Loucy (cell line): Measurements from ENCODE around the gene GPR32.

Experiments used
- H2AFZ ChIP-seq: fragments of 200-600 bp; sonication (generic); 2 replicates; pipeline ENCODE4 v1.6.0; 2016; ENCODE audit warnings: antibody characterized with exemption, mild to moderate bottlenecking, low read length, moderate library complexity
- H3F3A ChIP-seq: fragments of 200-600 bp; 2 replicates; pipeline ENCODE4 v1.6.0; 2016; ENCODE audit warnings: antibody characterized with exemption, low read depth, mild to moderate bottlenecking
- H3K27me3 ChIP-seq: fragments of 200-600 bp; sonication (generic); 2 replicates; pipeline ENCODE4 v1.6.1; 2014; ENCODE audit warnings: low read length, mild to moderate bottlenecking; ENCODE audit not compliant: insufficient read depth, poor library complexity, severe bottlenecking
- H3K36me3 ChIP-seq: fragments of 200-600 bp; sonication (generic); 2 replicates; pipeline ENCODE4 v1.6.1; 2016; ENCODE audit warnings: low read length; ENCODE audit not compliant: insufficient read depth
- H3K4me1 ChIP-seq: fragments of 200-600 bp; sonication (generic); 2 replicates; pipeline ENCODE4 v1.5.1; 2014; ENCODE audit warnings: low read length, mild to moderate bottlenecking; ENCODE audit not compliant: insufficient read depth, poor library complexity, severe bottlenecking
- H3K4me2 ChIP-seq: fragments of 200-600 bp; sonication (generic); 2 replicates; pipeline ENCODE4 v1.6.0; 2014; ENCODE audit warnings: antibody characterized with exemption, low read length, low read depth, mild to moderate bottlenecking; ENCODE audit not compliant: poor library complexity, severe bottlenecking
- H3K4me3 ChIP-seq: fragments of 200-600 bp; sonication (generic); 2 replicates; pipeline ENCODE4 v1.5.1; 2014; ENCODE audit warnings: low read length, mild to moderate bottlenecking, mixed read lengths; ENCODE audit not compliant: poor library complexity, severe bottlenecking
- H3K79me2 ChIP-seq: fragments of 200-600 bp; sonication (generic); 2 replicates; pipeline ENCODE4 v1.6.1; 2014; ENCODE audit warnings: low read length; ENCODE audit not compliant: insufficient read depth
- H3K9ac ChIP-seq: fragments of 200-600 bp; sonication (generic); 2 replicates; pipeline ENCODE4 v1.6.0; 2014; ENCODE audit warnings: mild to moderate bottlenecking, low read depth, low read length, moderate library complexity; ENCODE audit not compliant: poor library complexity, severe bottlenecking
- H3K9me2 ChIP-seq: fragments of 200-600 bp; sonication (generic); replicated peaks from 2 replicates; pipeline ENCODE4 v1.6.1; 2016; ENCODE audit warnings: low read depth, low read length, mixed read lengths
- H3K9me3 ChIP-seq: fragments of 200-600 bp; sonication (generic); 2 replicates; pipeline ENCODE4 v1.6.1; 2014; ENCODE audit warnings: mild to moderate bottlenecking, antibody characterized with exemption, low read length, low read depth; ENCODE audit not compliant: insufficient read depth
- H4K20me1 ChIP-seq: fragments of 200-600 bp; sonication (generic); 2 replicates; pipeline ENCODE4 v1.6.0; 2014; ENCODE audit warnings: antibody characterized with exemption, low read length, mild to moderate bottlenecking; ENCODE audit not compliant: insufficient read depth, poor library complexity, severe bottlenecking
- EZH2phosphoT487 ChIP-seq: fragments of 200-600 bp; IDR thresholded peaks from 2 replicates; pipeline ENCODE4 v1.6.1; 2018; ENCODE audit warnings: antibody characterized with exemption, mild to moderate bottlenecking, moderate library complexity, borderline replicate concordance
- TF ChIP-seq, protein P1 (sequence below): fragments of 200-600 bp; sonication (generic); conservative IDR thresholded peaks from 2 replicates; pipeline ENCODE4 v1.5.1; 2014; ENCODE audit warnings: mild to moderate bottlenecking, antibody characterized with exemption, low read length

GPR32 gene

GRCh38 chr19:50797429-50797780 lies 27.1 kb downstream of the GPR32 start:
- Histone ChIP-seq H3K4me2 (no peak overlapping the region), H3K9ac (no peak overlapping the region), H3K79me2 (peaks cover 47% of the 10 kb centered on the region), H3K9me2 (no peaks in the 10 kb centered on the region), H4K20me1 (peaks cover 65% of the 10 kb centered on the region), H3F3A (0 out of 2 replicates have a peak, but pooled peaks cover 4% of the 10 kb centered on the region), H3K27me3 (no peaks in the 10 kb centered on the region), H3K9me3 (no peaks in the 10 kb centered on the region), H2AFZ (no peak overlapping the region), H3K4me1 (peaks cover 12% of the 10 kb centered on the region), H3K4me3 (no peak overlapping the region), H3K36me3 (peaks cover 66% of the 10 kb centered on the region; the same call in 1 of the 2 replicates)
- TF ChIP-seq, protein P1, sequence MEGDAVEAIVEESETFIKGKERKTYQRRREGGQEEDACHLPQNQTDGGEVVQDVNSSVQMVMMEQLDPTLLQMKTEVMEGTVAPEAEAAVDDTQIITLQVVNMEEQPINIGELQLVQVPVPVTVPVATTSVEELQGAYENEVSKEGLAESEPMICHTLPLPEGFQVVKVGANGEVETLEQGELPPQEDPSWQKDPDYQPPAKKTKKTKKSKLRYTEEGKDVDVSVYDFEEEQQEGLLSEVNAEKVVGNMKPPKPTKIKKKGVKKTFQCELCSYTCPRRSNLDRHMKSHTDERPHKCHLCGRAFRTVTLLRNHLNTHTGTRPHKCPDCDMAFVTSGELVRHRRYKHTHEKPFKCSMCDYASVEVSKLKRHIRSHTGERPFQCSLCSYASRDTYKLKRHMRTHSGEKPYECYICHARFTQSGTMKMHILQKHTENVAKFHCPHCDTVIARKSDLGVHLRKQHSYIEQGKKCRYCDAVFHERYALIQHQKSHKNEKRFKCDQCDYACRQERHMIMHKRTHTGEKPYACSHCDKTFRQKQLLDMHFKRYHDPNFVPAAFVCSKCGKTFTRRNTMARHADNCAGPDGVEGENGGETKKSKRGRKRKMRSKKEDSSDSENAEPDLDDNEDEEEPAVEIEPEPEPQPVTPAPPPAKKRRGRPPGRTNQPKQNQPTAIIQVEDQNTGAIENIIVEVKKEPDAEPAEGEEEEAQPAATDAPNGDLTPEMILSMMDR, result no peak
- TF ChIP-seq EZH2phosphoT487, result no peak

- Histone ChIP-seq H3K27me3 (no peaks in the 10 kb centered on the region), H2AFZ (no peak overlapping the region), H3K9me2 (no peaks in the 10 kb centered on the region), H3K79me2 (peaks cover 54% of the 10 kb centered on the region), H3K4me1 (peaks cover 18% of the 10 kb centered on the region), H3K9ac (no peak overlapping the region), H3K36me3 (peaks cover 66% of the 10 kb centered on the region; the same call in 1 of the 2 replicates), H4K20me1 (peaks cover 71% of the 10 kb centered on the region), H3K9me3 (no peaks in the 10 kb centered on the region), H3K4me3 (no peak overlapping the region), H3K4me2 (no peak overlapping the region), H3F3A (0 out of 2 replicates have a peak, but pooled peaks cover 4% of the 10 kb centered on the region)
- TF ChIP-seq EZH2phosphoT487, result no peak
- TF ChIP-seq, protein P1, result no peak
Observed at GRCh38 chr19:50797781-50798658, 27.8 kb downstream of the GPR32 start.

- H4K20me1 ChIP-seq, result peaks cover 80% of the 10 kb centered on the region
- peaks cover 62% of the 10 kb centered on the region for H3K79me2 ChIP-seq
- TF ChIP-seq, protein P1, result no peak
- no peak for TF ChIP-seq EZH2phosphoT487
- H3K4me1 ChIP-seq, result peaks cover 19% of the 10 kb centered on the region
- H3K9me3 ChIP-seq, result no peaks in the 10 kb centered on the region
- no peak overlapping the region for H2AFZ ChIP-seq
- H3K9ac ChIP-seq, result no peak overlapping the region
- H3K9me2 ChIP-seq, result no peaks in the 10 kb centered on the region
- H3K27me3 ChIP-seq, result no peaks in the 10 kb centered on the region
- no peak overlapping the region for H3K4me2 ChIP-seq
- no peak overlapping the region for H3K4me3 ChIP-seq
- H3K36me3 ChIP-seq, result peaks cover 66% of the 10 kb centered on the region; the same call in 1 of the 2 replicates
- 0 out of 2 replicates have a peak, but pooled peaks cover 4% of the 10 kb centered on the region for H3F3A ChIP-seq
Observed at GRCh38 chr19:50798659-50799546, 28.6 kb downstream of the GPR32 start.
